GM12892 (cell line): Measurements from ENCODE around the gene IL33.

ENCODE experiments used
- DNase-seq: peaks from one replicate; pipeline ENCODE4 v3.0.0; 2011; ENCODE audit not compliant: insufficient read length
- FAIRE-seq: peaks from 2 replicates; lab custom pipeline; 2011; peaks lifted over from hg19 to GRCh38; lab: Jason Lieb, UNC
- POLR2A ChIP-seq: IDR thresholded peaks from 2 replicates; pipeline ENCODE4 v1.6.1; 2011; ENCODE audit warnings: low read depth, low read length, control low read depth
- POLR2AphosphoS5 ChIP-seq: IDR thresholded peaks from 2 replicates; pipeline ENCODE4 v1.6.1; 2011; ENCODE audit warnings: low read depth, low read length, control low read depth
- TAF1 ChIP-seq: IDR thresholded peaks from 2 replicates; pipeline ENCODE4 v1.6.1; 2011; ENCODE audit warnings: low read depth, mild to moderate bottlenecking, control low read depth, low read length, borderline replicate concordance

IL33 gene

DNA sequence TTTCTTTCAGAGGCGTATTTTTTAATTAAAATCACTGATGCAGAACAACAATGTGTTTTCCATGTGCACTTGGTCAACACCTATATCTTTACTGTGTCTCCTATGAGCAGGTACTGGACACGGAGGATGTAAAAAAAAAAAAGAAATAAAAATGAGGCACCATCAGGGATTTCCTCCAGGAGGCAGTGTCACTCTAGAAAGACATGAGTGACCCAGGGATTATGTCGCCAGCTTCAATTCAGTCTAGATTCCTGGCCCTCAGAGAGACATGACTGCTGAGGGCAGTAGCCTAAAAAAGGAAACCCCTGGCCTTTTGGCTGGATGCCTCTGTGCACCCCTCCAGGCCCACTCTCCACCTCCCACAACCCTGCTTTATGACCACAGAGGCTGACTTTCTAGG, 18.3 kb upstream of the IL33 start:
- FAIRE-seq (no peak), DNase-seq (no peak)
- no peak for TF ChIP-seq TAF1
- no peak for TF ChIP-seq POLR2AphosphoS5
- no peak for TF ChIP-seq POLR2A

DNA sequence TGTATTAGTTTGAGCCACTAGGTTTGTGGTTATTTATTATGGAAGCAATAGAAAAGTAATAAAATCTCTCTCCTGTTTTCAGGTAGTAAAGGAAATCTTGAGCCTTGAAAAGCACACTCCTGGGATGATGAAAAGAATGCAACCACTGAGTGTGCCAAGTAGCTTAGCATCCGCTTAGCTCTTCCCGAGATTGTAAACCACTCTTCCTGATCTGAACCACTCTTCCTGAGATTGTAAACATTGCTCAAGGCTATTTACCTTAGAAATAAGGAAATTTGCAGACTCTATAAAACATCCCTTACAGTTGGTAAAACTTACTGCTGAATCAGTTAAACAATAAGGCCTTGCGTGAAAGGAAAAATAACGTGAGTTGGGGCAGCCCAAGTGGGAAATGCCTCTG, 17.4 kb upstream of the IL33 start:
- no peak for TF ChIP-seq POLR2AphosphoS5
- no peak for TF ChIP-seq POLR2A
- no peak for DNase-seq
- no peak for FAIRE-seq

DNA sequence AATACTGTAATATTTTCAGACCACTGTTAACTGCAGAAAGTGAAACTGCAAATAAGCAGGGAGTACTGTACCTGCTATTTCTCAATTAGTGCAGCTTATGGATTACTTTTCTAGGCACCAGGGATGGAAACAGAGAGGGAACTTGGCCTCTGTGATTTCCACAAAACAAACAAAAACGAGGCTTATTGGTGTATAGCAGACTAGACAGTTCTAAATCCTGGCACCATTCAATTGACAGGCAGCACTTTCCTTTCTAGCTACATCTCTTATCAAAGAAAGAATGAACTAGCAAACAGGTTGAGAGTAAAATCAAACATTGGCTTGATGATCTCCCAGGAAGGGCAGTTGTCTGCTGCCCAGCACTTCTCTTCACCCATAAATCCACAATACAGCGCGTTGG, 16.0 kb upstream of the IL33 start:
- DNase-seq (no peak), FAIRE-seq (no peak)
- no peak for TF ChIP-seq POLR2A
- no peak for TF ChIP-seq POLR2AphosphoS5
- TF ChIP-seq TAF1: no peak

DNA sequence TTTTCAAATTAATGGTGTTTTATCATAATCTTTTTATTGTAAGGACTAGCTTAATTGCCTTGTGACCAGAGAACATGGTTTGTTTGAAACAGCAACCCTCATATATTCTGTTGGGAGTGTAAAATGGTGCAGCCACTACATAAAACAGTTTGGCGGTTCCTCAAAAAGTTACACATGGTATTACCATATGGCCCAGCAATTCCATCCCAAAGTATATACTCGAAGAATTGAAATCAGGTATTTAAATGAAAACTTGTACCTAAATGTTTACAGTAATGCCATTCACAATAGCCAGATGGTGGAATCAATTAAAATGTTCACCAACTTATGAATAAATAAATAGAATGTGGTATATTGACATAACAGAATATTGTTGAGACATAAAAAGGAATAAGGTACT, 14.8 kb upstream of the IL33 start:
- TF ChIP-seq TAF1 (no peak), POLR2A (no peak), POLR2AphosphoS5 (no peak)
- DNase-seq: no peak
- FAIRE-seq: no peak

DNA sequence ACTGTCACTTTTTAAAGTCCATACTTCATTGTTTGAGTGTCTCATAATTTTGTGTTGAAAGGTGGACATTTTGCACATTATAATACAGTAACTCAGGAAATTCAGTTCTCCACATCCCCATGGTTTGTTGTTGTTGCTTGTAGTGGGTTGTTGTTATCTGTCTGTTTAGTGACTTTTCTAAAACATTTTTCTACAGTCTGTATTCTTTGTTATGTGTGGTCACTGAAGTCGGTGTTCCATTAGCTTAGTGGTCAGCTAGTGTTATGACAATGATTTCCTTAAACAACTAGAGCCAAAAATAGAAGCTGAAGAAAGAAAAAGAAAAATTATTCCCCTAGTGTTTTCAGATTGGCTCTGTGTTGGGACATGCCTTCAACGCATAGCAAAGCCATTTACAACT, 5.6 kb upstream of the IL33 start:
- TF ChIP-seq POLR2A (no peak), POLR2AphosphoS5 (no peak), TAF1 (no peak)
- DNase-seq (no peak), FAIRE-seq (no peak)

DNA sequence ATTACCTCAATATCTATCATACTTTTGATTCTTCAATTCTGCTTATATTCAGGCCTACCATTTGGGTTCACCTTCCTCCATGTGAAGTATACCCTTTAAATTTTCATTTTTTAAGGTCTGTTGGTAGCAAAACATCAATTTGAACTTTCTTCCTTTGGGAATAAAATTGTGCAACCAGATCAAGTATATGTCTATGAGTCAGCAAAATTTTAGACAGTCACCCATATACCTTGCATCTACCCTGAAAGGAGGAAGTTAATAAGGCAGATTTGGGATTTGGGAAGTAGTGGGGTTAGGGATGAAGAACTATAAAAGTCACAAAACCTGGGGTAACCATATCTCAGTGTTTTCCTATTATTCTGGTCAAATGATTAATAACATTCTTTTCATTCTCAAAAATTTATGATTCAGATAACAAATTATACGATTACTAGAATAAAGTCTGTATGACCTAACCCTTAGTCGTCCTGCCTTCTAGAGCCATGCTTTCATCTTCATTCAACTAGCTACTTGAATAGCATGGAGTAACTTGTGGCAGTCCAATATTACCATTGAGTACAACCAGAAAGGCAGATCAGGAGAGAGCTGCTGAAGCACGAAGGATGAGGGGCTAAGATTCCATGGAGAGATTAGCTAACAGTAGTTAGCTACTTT, 2.8 kb upstream of the IL33 start:
- TF ChIP-seq TAF1 (no peak), POLR2A (no peak), POLR2AphosphoS5 (no peak)
- FAIRE-seq (no peak), DNase-seq (no peak)

DNA sequence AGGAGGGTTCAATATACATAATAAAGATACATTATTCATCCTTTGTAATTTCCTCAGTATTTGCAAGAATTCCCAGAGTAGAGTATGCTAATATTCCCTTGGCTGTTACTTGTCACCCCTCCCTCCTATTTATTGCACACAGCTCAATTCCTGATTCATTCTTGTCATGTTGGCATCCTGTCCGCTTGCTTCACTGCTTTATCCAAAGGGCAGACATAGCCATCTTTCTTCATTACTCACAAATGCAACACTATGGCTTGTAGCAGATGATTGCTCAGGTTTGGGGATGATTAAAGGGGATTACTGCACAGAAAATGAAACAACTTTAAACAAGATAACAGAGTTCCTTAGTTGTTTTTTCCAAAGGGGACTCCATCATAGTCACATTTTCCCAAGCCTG, 1.2 kb upstream of the IL33 start:
- no peak for DNase-seq
- FAIRE-seq: no peak
- no peak for TF ChIP-seq POLR2A
- no peak for TF ChIP-seq POLR2AphosphoS5
- TF ChIP-seq TAF1: no peak

DNA sequence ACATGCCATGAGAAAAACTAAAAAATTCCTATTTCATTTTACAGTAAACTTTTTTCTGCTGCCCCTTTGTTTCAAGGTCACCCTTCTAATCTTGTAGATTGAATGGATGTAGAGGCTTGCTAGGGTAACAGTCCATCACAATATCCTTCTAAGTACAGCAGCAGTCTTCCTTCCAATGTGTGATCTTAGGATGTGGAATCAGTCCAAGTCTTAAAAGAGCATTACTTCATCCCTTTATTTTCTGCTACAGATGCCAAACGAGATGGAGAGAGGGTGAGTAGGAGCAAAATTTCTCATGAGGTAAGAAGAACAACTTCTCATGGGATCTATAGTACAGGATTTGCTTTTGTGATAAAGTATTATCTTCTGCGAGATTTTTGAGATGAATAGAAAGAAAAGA, 704 bp upstream of the IL33 start:
- TF ChIP-seq POLR2AphosphoS5 (no peak), POLR2A (no peak), TAF1 (no peak)
- peak; percentile 17 for FAIRE-seq
- DNase-seq: no peak

DNA sequence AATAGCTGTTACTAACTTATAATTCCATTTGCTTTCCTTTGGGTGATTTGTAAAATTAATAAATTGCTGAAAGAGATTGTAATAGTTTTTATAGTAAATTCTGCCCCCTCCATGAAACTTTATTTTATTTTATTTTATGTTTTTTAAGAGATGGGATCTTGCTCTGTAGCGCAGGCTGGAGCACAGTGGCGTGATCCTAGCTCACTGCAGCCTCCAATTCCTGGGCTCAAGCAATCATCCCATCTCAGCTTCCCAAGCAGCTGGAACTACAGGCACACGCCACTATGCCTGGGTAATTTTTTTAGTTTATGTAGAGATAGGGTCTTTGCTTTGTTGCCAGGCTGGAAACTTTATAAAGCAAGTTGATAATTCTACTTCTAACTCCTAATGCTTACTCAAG, 395 bp downstream of the IL33 start:
- TF ChIP-seq POLR2AphosphoS5 (no peak), TAF1 (no peak), POLR2A (no peak)
- no peak for DNase-seq
- no peak for FAIRE-seq

DNA sequence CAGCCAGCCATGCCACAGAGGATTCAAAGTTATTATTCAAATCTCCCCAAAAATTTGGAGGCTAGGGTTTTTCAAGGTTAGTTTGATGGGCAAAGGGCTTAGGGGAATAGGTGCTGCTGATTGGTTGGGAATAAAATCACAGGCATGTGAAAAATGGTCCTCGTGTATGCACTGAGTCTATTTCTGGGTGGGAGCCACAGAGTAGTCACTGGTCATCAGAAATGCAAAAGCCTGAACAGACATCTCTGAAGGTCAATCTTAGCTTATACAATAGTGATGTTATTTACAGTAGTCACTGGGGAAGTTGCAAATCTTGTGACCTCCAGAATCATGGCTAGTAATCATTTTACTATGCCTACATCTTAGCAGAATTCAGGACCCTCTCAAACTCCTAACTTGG, 1.3 kb downstream of the IL33 start:
- DNase-seq (no peak), FAIRE-seq (no peak)
- TF ChIP-seq POLR2A (no peak), TAF1 (no peak), POLR2AphosphoS5 (no peak)

DNA sequence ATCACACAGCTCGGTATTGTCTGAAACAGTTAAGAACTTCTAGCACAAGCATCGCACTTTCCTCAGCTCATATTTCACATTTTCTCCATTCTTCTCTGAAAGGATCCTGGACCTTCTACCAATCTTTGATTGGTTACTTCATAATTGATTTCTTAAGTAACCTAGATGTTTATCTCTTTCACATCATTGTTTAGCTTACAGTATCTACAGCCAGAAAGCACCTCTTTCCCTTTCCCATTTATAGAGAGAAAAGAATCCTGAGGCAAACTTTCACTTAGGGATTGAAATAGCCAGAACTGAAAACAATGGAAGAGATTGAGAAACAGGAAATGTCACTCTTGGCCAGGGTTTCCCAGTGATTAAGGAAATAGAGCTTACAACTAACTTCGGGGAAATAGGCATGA, 2.5 kb downstream of the IL33 start:
- no peak for TF ChIP-seq POLR2AphosphoS5
- no peak for TF ChIP-seq TAF1
- no peak for TF ChIP-seq POLR2A
- no peak for FAIRE-seq
- no peak for DNase-seq

DNA sequence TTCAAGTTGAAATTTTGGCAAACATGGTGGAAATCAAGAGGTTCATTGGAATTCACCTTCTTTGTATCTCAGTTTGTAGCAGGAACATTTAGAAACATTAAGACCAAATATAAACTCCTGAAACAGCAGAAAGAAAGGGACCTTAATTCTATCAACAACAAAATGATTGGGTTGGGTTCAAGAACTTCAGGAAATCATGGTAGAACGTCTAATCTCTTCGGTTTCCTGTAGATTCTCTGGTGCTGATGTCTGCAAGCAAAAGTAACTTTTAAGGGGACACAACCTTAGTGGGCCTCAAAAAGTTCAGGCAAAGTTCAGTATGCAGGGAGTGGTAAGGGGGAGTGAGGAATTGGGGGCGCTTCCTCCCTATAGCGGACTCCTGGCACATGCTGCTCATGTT, 3.4 kb downstream of the IL33 start:
- no peak for TF ChIP-seq POLR2AphosphoS5
- no peak for TF ChIP-seq TAF1
- no peak for TF ChIP-seq POLR2A
- DNase-seq (no peak), FAIRE-seq (no peak)

DNA sequence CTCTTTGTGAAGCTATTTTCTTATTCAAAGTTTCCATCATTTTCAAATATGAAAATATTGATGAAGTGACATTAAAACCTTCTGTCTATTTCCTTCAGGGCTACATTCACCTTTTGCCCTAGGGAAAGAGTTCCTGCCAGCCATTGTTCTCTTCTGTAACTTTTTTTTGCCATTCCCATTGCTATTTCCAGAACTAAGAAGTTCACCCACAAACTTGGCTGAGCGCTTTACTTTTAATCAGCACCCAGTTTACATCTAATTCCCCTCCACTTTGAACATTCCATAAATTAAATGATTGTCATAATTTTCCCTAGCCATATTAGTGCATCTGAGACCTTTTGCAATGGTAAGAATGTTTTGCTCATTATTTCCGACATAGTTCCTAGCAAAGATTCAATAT, 4.4 kb downstream of the IL33 start:
- no peak for TF ChIP-seq POLR2AphosphoS5
- no peak for TF ChIP-seq POLR2A
- no peak for TF ChIP-seq TAF1
- no peak for DNase-seq
- no peak for FAIRE-seq
